GM12872 (cell line): Measurements from ENCODE around the gene TCERG1L.

ENCODE experiments used
- CTCF ChIP-seq: IDR thresholded peaks from 3 replicates; pipeline ENCODE4 v1.5.1; 2011; ENCODE audit warnings: low read depth, mild to moderate bottlenecking, low read length, moderate library complexity; ENCODE audit not compliant: insufficient read depth

Gene TCERG1L

GRCh38 chr10:131093346-131093745, 218.2 kb downstream of the TCERG1L start:
- TF ChIP-seq CTCF = no peak

DNA sequence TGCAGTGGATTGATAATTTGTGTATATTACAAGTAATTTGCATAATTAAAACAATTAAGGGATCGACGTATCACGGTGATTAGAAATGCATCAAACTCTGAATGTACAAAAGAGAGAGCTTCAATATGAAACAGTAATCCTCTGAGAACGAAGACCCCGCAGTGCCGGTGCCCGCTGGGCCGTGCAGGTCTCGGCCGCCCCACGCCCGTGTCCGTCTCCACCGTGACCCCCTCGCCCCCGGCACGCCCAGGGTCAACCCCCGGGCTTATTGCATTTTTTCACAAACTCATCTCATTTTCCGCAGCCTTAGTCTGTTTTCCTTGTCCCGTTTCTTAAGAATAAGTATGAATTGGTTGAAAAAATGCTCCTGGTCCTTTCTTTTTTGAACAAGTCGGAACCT, 218.6 kb downstream of the TCERG1L start:
- TF ChIP-seq CTCF = no peak

- no peak for TF ChIP-seq CTCF
These were observed 219.1 kb downstream of the TCERG1L start for GRCh38 chr10:131092386-131092785.

- no peak for TF ChIP-seq CTCF
These were observed 219.8 kb downstream of the TCERG1L start for GRCh38 chr10:131091682-131092081.

GRCh38 chr10:131090761-131091661, 220.5 kb downstream of the TCERG1L start:
- no peak for TF ChIP-seq CTCF

GRCh38 chr10:131089861-131090260, 221.7 kb downstream of the TCERG1L start:
- no peak for TF ChIP-seq CTCF

- TF ChIP-seq CTCF = no peak
These were observed 222.4 kb downstream of the TCERG1L start for GRCh38 chr10:131089150-131089549.
